Vagina (tissue), 2 donors: Measurements from ENCODE around the gene RAPGEF5. TPM values are rescaled to one million over a fixed set of nuclear protein-coding genes. Genes with fewer than 3 reads are reported as not detected.

Experiments used
- DNase-seq, 2 donors: peaks; one replicate each; pipeline ENCODE4 v3.0.0-alpha.2; 2017; ENCODE audit errors: extremely low spot score in 2 of 2
- H3K27ac ChIP-seq: fragments of 200-600 bp; sonication (generic); one replicate; pipeline ENCODE4 v1.5.1; 2019
- H3K27me3 ChIP-seq: fragments of 200-600 bp; sonication (generic); one replicate; pipeline ENCODE4 v1.5.1; 2019
- H3K36me3 ChIP-seq, 2 donors: fragments of 200-600 bp; sonication (generic); one replicate each; pipeline ENCODE4 v1.5.1; 2017 to 2019
- H3K4me1 ChIP-seq: fragments of 200-600 bp; sonication (generic); one replicate; pipeline ENCODE4 v1.5.1; 2019
- H3K4me3 ChIP-seq, 2 donors: fragments of 200-600 bp; sonication (generic); 1 replicate in 1 of 2; 2 replicates in 1 of 2; pipeline ENCODE4 v1.5.1; 2016 to 2019
- H3K9me3 ChIP-seq: fragments of 200-600 bp; sonication (generic); one replicate; pipeline ENCODE4 v1.5.1; 2019
- POLR2A ChIP-seq, 2 donors: fragments of 450-650 bp; IDR thresholded peaks; one replicate each; pipeline ENCODE4 v1.6.1; 2017; ENCODE audit warnings: antibody characterized with exemption in 2 of 2, mild to moderate bottlenecking in 2 of 2, moderate library complexity in 2 of 2
- POLR2AphosphoS5 ChIP-seq, 2 donors: sonication (generic); formaldehyde crosslinking; IDR thresholded peaks; one replicate each; pipeline ENCODE4 v1.9.0; 2017; ENCODE audit warnings: antibody characterized with exemption in 2 of 2, mild to moderate bottlenecking in 2 of 2, low read depth in 1 of 2; ENCODE audit not compliant: insufficient read depth in 1 of 2
- intact Hi-C: fragments of 100-400 bp; cut with DNase I; formaldehyde crosslinking; loops from one replicate; pipeline ENCODE4 v1.15.1; 2023
- total RNA-seq: library from RNA; depleted of rRNA; stranded (reverse); fragments of >200 nt; gene quantifications from one replicate; pipeline ENCODE4 v1.2.3, GENCODE V29; 2016
- TF ChIP-seq, protein P1 (sequence below), 3 experiments: fragments of 450-650 bp in 2 of 3; fragments of 200-600 bp in 1 of 3; sonication (generic) in 1 of 3; IDR thresholded peaks; one replicate each; pipeline ENCODE4 v1.5.1; 2017 to 2019; ENCODE audit warnings: antibody characterized with exemption in 3 of 3, mild to moderate bottlenecking in 2 of 3, moderate library complexity in 2 of 3

Gene RAPGEF5
- total RNA-seq, 1 donor from 2014 or later = 68.0 TPM

GRCh38 chr7:22387583-22387982 is 30.6 kb upstream of the RAPGEF5 start:
- TF ChIP-seq POLR2A (IDR thresholded peaks at IDR 0.05) = no peak
- no peak for TF ChIP-seq POLR2AphosphoS5 (IDR thresholded peaks at IDR 0.05; ENCODE audit: insufficient read depth in 1 of 2, low read depth in 1 of 2)
- TF ChIP-seq, protein P1, sequence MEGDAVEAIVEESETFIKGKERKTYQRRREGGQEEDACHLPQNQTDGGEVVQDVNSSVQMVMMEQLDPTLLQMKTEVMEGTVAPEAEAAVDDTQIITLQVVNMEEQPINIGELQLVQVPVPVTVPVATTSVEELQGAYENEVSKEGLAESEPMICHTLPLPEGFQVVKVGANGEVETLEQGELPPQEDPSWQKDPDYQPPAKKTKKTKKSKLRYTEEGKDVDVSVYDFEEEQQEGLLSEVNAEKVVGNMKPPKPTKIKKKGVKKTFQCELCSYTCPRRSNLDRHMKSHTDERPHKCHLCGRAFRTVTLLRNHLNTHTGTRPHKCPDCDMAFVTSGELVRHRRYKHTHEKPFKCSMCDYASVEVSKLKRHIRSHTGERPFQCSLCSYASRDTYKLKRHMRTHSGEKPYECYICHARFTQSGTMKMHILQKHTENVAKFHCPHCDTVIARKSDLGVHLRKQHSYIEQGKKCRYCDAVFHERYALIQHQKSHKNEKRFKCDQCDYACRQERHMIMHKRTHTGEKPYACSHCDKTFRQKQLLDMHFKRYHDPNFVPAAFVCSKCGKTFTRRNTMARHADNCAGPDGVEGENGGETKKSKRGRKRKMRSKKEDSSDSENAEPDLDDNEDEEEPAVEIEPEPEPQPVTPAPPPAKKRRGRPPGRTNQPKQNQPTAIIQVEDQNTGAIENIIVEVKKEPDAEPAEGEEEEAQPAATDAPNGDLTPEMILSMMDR (IDR thresholded peaks at IDR 0.05) = no peak
- Histone ChIP-seq H3K4me1 (no peaks in the 10 kb centered on the region), H3K9me3 (no peaks in the 10 kb centered on the region), H3K27ac (no peak overlapping the region), H3K4me3 (no peak overlapping the region), H3K27me3 (no peaks in the 10 kb centered on the region), H3K36me3 (no peaks in the 10 kb centered on the region)
- intact Hi-C loops = loop anchor here (2.0 kb wide), 1 partner anchor 33 kb away; no protein-coding TSS in a partner anchor
- DNase-seq = no peak

DNA sequence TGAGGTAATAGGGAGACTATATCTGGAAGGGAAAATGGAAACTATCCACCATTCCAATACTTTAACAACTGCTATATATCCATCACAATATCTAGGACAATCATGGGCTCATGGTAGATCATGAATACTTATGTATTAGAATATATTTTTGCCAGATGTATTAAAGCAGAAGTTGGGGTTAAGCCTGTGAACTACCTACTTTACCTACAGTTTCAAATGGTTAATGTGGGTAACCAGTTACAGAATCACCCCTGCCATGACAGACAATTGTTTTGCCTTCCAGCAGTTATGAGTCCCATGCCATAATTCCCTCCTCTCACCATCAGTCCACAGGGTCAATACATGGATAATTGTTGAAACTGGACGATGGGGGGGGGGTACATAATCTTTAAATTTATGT is 29.9 kb upstream of the RAPGEF5 start:
- H3K27ac ChIP-seq = no peak overlapping the region
- H3K36me3 ChIP-seq = no peaks in the 10 kb centered on the region
- DNase-seq = no peak
- H3K27me3 ChIP-seq = no peaks in the 10 kb centered on the region
- intact Hi-C loops = loop anchor here (2.0 kb wide), 1 partner anchor 32 kb away; no protein-coding TSS in a partner anchor
- TF ChIP-seq POLR2AphosphoS5 (IDR thresholded peaks at IDR 0.05; ENCODE audit: insufficient read depth in 1 of 2, low read depth in 1 of 2) = no peak
- TF ChIP-seq, protein P1 (IDR thresholded peaks at IDR 0.05) = no peak
- H3K4me3 ChIP-seq = no peak overlapping the region
- no peaks in the 10 kb centered on the region for H3K4me1 ChIP-seq
- no peaks in the 10 kb centered on the region for H3K9me3 ChIP-seq

DNA sequence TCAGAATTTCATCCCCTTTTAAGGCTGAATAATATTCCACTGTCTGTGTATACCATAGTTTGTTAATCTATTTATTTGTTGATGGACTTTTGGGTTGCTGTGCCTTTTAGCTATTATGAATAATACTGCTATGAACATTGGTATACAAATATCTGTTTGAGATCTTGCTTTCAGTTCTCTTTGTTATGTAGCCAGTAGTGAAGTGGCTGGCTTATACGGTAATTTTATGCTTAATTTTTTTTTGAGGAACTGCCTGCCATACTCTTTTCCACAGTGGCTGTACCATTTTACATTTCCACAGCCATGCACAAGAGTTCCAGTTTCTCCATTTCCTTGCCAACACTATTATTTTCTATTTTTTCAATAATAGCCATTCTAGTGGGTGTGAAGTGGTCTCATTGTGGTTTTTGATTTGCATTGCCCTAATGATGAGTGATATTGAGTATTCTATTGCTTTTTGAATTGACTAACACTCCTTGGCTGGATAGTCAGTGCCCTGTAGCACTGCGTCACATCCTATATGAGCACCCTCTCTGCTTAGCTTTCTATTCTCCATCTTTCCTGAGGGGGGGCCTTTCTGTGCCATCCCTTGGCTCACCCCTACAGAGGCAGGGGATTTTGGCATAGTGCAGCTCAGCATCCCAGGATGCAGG is 29.4 kb upstream of the RAPGEF5 start:
- TF ChIP-seq POLR2AphosphoS5 (IDR thresholded peaks at IDR 0.05; ENCODE audit: insufficient read depth in 1 of 2, low read depth in 1 of 2) (no peak), POLR2A (IDR thresholded peaks at IDR 0.05) (no peak)
- TF ChIP-seq, protein P1 (IDR thresholded peaks at IDR 0.05) = no peak
- H3K4me1 ChIP-seq = no peaks in the 10 kb centered on the region
- no peak overlapping the region for H3K4me3 ChIP-seq
- DNase-seq = no peak
- H3K36me3 ChIP-seq = no peaks in the 10 kb centered on the region
- H3K27ac ChIP-seq = no peak overlapping the region
- no peaks in the 10 kb centered on the region for H3K9me3 ChIP-seq
- no peaks in the 10 kb centered on the region for H3K27me3 ChIP-seq
- intact Hi-C loops = loop anchor here (2.0 kb wide), 1 partner anchor 32 kb away; no protein-coding TSS in a partner anchor

DNA sequence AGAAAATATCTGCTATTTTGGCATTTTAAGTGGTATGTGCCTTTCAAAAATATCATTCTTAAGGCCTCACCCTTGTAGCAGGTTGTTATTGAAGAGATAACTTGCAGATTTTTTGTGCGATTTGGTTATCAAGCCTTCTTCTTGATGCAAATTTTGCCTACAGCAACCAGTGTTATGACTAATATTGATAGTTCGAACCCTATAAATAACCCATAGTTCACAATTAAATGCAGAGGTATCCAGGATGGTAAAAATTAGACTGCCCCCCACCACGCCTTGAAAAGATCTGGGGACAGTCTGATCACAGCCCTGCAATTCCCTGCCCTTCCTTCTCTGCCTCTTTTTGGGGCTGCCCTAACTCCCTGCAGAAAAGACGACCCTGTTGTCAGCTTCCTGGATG is 28.4 kb upstream of the RAPGEF5 start:
- Histone ChIP-seq H3K27me3 (no peaks in the 10 kb centered on the region), H3K27ac (no peak overlapping the region)
- intact Hi-C loops = no loop called here

GRCh38 chr7:22380333-22380732 is 23.4 kb upstream of the RAPGEF5 start:
- TF ChIP-seq, protein P1 (IDR thresholded peaks at IDR 0.05) = no peak
- no peak for TF ChIP-seq POLR2AphosphoS5 (IDR thresholded peaks at IDR 0.05; ENCODE audit: insufficient read depth in 1 of 2, low read depth in 1 of 2)
- no peak for TF ChIP-seq POLR2A (IDR thresholded peaks at IDR 0.05)
- Histone ChIP-seq H3K4me3 (no peak overlapping the region), H3K9me3 (no peaks in the 10 kb centered on the region), H3K4me1 (no peaks in the 10 kb centered on the region), H3K27ac (no peak overlapping the region), H3K36me3 (no peaks in the 10 kb centered on the region), H3K27me3 (no peaks in the 10 kb centered on the region)
- intact Hi-C loops = no loop called here
- DNase-seq = no peak

More for the DNA sequence above, 28.4 kb upstream of the RAPGEF5 start:
- no peak for DNase-seq
- no peaks in the 10 kb centered on the region for H3K4me1 ChIP-seq
- H3K4me3 ChIP-seq = no peak overlapping the region
- TF ChIP-seq POLR2AphosphoS5 (IDR thresholded peaks at IDR 0.05; ENCODE audit: insufficient read depth in 1 of 2, low read depth in 1 of 2) (no peak), POLR2A (IDR thresholded peaks at IDR 0.05) (no peak)
- H3K9me3 ChIP-seq = no peaks in the 10 kb centered on the region
- no peaks in the 10 kb centered on the region for H3K36me3 ChIP-seq
